NCI-H774 (cell line): ENCODE data around the gene METTL13.
A peak's percentile ranks its signal among the peaks of the same experiment; 100 is the strongest.

ENCODE experiments used
- DNase-seq: peaks from one replicate; lab custom pipeline; 2025; lab: John Stamatoyannopoulos, UW

The METTL13 gene, protein sequence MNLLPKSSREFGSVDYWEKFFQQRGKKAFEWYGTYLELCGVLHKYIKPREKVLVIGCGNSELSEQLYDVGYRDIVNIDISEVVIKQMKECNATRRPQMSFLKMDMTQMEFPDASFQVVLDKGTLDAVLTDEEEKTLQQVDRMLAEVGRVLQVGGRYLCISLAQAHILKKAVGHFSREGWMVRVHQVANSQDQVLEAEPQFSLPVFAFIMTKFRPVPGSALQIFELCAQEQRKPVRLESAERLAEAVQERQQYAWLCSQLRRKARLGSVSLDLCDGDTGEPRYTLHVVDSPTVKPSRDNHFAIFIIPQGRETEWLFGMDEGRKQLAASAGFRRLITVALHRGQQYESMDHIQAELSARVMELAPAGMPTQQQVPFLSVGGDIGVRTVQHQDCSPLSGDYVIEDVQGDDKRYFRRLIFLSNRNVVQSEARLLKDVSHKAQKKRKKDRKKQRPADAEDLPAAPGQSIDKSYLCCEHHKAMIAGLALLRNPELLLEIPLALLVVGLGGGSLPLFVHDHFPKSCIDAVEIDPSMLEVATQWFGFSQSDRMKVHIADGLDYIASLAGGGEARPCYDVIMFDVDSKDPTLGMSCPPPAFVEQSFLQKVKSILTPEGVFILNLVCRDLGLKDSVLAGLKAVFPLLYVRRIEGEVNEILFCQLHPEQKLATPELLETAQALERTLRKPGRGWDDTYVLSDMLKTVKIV

DNA sequence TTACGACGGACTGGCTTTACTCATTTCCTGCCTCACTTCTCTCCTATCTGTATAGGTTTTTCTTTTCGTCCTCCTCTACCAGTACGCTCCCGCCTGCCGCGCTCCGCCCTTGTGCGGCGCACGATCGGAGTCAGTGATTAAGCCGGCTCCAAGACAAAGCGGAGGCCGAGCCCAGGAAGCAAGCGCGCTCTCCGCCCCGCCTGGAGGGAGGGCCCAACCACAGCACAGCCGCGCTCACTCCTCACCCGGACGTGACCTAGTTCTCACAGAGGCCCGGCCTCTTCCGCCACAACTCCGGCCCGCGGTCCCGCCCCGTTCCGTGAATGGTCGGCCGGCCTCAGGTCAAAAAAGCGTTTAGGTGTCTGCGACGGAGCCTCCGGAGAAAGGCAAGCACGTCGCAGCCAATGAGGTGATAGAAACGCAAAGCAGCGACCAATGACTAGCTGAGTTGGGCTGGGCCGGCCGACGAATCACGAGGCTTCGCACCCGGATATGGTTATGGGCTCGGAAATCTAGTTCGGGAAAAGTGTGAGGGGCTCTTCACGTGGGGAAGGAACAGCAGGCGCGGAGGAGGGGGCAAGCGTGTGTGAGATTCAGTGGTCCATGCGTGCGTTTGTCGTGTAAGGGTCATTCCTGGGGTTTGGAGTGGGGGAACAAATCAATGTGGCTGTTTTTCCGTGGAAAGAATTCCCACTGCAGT lies at the start of gene METTL13:
Gene METTL13, plus strand, starts transcription at position 485 of the 700 bp plus-strand sequence. CDS start 308 bp downstream, outside the sequence.
- peak; percentile 99 for DNase-seq

DNA sequence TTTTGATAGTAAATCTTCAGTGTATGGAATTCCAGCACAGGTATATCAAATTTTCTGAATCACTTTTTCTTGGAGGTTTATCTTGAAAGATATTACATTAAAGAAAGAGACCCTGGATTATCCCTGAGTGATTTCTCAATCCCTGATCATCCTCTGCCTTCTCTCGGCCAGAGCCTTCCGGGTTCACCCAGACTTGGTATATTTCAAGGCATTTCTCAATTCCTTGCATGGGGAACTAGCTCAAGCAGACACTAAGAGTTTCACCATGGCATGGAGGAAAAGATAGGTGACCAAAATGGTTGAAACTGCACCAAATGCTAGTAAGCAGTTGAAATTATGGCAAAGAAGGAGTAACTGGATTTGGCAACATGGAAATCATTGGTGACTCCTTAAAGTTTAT lies 45.3 kb upstream of the METTL13 start:
- no peak for DNase-seq

DNA sequence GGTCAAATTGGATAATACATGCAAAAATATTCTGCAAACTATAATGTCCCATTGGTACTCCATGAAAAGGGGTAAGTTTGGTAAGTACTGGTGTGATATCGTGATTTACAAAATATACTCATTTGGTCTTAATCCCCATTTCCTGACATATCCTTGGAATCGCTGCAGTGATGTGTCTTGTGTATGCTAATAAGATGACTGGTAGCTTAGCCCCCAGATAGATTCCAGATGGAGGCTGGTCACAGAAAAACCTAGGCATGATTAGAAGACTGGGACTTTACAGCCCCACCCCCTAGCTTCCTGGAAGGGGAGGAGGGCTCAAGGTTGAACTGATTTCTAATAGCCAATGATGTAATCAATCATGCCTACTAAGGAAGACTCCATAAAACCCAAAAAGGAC lies 42.5 kb upstream of the METTL13 start:
- no peak for DNase-seq

DNA sequence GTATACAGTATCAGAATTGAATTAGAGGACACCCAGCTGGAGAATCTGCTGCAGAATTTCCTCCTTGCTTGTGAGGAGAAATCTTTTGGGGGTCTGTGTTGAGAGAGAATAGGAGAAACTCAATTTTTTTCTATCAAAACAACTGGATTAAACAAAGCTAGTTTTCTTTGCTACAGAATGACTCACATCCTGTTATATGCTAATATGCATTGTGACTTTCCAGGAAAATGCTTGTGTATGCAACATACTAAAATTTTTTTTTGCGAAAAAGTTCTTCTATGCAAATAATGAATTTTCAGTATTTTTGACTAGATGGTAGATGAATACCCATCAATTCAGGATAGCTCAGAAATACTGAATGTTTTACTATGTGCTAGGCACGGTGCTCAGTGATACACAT lies 41.8 kb upstream of the METTL13 start:
- no peak for DNase-seq

DNA sequence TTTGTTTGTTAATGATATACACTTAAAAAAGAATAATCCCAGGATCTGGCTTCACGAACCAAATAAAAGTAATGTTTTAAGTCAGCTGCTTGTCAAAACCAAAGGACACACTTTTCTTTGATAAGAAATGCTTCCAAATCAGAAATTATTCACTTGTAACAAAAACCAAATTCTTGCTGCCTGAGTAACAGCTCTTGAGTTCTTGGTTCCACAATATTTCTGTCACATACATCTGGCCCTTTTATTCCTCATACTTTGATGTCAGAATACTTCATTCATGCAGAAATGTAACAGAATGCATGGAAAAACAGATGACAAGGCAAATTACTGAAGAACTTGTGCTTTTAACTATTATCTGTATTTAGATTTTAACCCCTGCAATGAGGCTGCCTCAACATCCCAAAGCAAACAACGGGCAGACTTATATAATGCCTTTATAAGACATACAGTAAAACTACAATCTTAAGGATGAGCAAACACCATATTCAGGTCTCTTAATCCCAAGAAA lies 41.0 kb upstream of the METTL13 start:
- no peak for DNase-seq

DNA sequence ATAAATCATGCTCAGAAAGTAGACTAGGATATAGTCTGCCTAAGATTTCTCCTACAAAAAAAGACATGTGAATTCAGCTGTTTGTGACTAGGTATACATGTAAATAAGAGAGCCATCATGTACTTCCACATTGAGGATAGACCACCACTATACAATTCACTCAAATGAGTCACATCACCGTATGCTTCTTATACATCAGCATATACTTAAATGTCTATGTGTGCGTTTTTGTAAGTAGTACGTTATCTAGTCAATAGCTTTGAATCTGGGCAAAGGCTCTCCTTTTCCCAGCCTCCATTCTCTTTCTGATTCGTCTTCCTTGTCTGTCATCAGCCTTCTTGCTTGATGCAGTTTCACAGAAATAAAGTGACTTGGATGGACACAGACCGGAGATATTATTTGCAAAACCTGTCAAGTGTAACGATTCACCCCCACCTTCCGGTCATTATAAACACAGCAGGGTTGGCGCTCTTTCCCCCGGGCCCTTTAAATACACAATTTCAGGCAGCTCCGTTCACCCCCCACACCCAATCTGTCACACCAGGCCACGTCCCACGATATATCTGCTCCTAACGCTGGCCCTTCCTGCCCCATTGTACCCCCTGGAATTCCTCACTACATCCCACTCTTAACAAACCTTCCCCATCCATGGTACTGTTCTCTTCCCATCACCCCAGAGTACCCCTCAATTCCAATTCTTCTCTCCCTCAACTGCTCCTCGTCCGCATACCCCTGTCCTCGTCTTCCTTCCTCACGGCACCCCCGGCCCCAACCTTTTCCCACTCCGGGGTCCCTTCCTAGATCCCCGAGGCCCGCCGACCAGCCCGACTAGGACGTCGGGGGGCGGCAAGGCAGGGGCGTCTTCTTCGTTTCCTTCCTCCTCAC lies 40.2 kb upstream of the METTL13 start:
- peak; percentile 9 for DNase-seq

DNA sequence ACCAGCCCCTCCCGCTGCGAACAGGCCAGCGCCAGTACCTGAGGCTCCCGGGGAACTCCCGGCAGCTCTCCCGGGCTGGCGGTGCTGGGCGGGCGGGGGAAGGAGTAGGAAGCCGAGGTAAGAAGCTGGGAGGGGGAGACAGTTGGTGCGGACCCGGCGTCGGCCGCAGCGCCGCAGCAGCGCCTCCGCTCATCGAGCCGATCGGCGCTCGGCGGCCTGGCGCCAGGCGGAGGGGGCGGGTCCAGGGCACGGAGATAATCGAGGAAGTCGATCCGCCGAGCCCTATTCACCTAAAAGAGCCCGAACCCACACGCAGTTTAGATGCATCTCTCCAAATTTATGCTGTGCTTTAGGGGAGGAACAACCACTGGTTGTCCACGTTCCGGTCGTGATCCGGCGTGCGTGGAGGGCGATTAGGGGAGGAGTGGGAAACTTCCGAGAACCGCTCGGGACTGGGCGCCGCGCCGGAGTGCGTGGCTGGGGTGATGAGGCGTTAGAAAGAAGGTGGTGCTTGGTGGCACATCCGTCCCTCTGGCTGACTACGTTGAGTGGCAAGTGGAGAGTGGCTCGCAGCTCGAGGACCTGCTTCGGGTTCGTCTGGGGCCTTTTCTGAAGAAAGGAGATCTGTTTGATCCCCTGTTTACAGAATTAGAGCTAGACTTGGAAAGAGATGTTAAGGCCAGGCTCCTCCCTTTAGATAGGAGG lies 39.4 kb upstream of the METTL13 start, which contains the start of gene VAMP4:
Gene VAMP4, minus strand, starts transcription at position 194 of the 705 bp plus-strand sequence. CDS start 3,651 bp downstream, outside the sequence.
- peak; percentile 83 for DNase-seq

DNA sequence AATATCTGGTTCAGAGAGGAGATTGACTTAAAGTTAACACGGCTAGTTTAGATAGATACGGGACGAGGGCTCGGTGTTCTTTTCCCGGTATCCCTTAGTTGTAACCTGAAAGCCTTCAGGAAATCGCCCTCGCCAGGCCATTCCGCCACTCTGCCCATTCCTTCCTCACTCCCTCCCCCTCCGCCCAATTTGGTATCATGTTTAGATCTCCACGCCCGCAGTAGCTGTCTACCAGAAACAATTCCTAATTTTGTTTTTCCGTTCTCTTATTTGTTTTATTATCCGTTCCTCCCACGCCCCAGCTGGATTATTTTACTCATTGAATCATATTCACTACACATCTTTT lies 38.9 kb upstream of the METTL13 start:
- DNase-seq, result no peak

DNA sequence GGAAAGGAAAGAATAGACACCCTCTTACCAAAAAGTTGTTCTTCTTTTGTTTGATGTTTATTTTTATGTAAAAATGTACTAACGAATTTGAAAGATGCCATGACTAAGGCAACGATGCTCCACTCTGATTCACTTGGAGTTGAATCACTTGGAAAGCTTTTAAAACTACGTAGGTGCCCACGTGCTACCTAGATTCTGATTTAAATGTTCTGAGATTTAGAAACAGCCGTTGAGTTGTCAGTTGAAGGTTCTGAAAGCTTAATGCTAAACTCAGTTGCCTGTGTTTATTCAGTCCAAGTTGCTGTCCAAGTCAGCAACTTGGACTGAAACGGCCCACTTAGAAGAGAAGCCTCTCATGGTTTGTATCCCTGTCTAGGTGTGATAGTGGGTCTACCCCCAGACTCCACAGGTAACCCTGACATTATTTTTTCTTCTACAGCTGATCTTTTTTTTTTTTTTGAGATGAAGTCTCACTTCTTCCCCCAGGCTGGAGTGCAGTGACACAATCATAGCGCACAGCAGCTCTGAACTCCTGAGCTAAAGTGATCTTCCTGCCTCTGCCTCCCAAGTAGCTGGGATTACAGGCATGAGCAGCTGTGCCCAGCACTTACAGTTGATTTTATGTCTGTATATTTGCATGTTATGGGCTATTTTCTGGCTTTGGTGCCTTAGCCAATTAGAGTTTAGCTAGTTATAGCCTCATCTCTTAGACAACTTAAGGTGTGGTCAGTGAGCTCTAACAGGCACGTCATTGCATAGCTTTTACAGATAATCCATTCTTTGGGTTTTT lies 38.2 kb upstream of the METTL13 start:
- no peak for DNase-seq

DNA sequence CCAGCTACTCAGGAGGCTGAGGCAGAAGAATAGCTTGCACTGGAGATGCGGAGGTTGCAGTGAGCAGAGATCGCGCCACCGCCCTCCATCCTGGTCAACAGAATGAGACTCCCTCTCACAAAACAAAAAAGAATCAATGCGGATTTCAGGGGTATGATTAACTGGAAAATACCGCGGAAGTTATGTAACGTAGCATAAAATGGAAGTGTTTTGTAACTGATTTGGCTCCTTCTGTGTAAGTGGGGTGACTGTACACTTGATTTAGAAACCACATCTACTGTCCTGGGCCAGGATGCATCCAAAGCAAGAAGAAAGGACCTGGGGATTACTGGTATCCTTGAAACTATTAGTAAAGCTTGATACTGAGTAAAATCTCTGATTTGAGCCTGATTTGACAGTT lies 36.5 kb upstream of the METTL13 start:
- no peak for DNase-seq

DNA sequence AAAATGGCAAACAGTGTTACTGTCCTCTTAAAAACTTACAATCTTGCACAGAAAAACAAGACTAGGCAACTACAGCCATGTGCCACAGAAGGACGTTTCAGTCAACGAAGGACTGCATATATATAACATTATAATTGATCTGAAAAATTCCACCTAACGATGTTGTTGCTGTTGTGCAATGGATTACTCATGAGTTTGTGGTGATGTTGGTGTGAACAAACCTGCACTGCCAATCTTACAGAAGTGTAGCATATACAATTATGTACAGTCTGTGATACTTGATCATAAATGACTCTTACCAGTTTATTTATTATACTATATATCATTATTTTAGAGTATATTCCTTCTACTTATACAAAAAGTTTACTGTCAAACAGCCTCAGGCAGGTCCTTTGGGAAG lies 32.8 kb upstream of the METTL13 start:
- DNase-seq, result no peak

DNA sequence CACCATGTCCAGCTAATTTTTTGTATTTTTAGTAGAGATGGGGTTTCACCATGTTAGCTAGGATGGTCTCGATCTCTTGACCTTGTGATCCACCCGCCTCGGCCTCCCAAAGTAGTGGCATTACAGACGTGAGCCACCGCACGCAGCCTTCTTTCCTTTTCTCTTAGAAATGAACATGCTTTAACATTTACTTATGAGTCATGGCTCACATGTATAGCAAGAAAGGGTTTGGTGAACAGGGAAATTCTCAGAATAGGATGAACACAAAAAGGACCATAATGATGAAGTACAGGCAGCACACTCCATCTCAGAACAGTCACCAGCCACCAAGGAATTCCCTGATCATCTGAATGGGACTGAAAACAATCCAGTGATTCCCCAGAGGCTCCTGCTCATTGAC lies 30.2 kb upstream of the METTL13 start:
- no peak for DNase-seq

DNA sequence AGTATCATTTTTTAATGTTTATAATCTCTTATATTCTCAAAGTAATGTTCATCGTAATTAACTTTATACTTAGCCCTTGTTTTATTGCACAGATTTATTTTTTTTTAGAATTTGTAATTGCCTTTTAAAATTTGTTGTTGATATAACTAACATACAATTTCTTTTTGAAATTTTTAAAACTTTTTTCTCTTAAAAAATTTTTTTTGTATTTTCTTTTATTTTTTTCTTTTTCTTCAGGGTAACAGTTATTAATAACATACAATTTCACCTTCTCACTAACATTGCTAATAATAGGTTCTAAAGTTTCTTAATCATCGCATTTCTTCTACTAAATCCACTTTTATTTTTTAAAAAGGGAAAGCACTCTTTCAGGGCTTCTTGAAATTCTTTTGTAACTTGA lies 28.3 kb upstream of the METTL13 start:
- no peak for DNase-seq

DNA sequence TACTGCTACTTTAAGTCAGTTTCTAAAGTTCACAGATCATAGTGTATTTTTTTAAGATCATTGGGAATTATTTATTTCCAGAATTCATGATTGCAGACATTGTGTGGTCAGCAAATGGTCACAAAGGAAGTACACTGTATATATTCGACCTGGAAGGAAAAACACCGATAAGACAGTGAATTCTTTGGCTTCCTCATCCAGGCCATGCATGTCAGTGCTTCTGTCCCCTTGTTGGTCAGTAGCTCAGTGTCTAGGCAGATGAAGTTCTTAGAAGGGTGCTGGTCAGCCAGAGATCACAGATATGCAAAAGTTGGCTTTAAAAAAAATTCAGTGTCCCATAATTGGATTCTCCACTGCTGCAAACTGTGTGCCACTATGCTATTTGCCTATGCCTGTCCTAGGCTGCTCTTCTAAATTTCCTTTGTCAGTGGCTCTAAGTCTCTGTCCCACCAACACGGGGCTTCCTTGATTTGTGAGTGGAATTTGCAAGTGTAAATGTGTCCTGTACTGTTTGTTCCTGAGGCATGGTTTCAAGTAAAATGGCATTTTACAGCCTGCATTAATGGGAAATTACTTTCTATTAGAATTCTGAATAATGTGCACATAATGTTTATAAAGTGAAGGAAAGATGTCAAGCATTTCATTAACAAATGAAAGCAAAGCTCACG lies 27.6 kb upstream of the METTL13 start:
- no peak for DNase-seq

DNA sequence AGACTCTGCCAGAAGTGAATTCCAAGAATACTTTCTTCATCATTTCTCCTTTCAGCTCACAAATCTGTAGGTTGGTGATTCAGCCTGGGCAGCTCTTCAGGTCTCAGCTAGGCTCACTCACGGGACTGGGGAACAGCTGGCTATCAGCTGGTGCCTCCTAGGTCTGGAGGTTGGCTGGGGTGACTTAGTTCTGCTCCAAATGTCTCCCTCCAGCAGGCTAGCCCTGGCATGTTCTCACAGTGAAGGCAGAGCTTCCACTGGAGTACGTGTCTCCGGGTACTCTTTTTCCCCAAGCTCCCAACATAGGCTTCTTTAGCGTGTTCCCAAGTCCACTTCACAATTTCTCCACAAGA lies 27.1 kb upstream of the METTL13 start:
- no peak for DNase-seq

DNA sequence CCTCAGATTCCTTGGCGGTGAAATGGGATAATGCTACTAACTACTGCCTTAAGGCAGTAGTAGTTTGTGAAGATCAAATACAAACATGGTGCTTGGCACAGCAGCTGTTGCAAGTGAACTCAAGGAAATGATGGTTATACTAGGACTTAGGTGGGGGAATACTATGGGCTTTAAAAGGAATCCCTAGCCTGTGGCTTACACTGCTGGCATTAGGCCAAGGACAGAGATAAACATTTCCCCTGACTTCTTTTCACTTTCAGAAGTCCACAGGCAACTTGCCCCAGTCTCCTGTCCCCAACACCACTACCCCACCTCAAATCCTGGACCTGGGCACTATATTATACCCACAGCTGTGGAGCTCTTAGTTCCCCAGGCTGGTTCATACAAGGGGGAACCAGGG lies 26.5 kb upstream of the METTL13 start:
- no peak for DNase-seq

DNA sequence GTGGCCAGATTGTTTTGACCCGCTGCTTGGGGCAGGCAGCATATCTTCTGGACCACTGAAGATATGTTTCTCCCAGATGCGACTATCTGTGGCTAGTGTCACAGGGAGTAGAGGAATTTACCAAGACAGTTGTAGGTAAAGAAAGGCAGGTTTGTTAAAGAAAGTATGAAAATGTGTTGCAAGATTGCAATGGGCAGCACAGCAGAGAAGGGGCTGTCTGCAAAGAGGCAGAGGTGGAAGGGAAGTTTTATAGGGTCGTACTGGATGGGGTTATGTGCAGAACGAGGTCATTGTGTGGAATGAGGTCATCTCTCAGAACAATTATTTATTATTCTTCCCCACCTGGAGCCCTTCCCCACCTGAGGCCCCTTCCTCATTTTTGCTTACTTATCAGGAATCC lies 24.6 kb upstream of the METTL13 start:
- DNase-seq, result no peak

DNA sequence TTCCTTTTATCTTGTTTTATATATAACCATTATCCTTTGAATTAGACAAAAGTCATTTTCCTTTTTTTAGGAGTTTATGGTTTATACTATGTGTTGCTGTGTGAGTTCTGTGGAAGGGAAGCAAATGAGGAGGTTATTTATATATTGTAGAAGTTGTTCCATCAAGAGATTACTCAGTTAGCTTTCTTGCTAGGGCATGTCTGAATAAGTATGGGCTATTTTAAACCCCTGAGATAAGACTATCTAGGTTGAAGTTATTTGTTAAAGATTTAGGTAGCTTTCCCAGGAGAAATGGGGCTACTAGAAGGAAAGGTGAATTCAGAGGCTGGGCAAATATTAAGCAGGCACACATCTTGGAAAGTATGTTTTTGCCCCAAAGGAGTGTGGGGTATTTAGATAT lies 23.4 kb upstream of the METTL13 start:
- DNase-seq, result no peak

DNA sequence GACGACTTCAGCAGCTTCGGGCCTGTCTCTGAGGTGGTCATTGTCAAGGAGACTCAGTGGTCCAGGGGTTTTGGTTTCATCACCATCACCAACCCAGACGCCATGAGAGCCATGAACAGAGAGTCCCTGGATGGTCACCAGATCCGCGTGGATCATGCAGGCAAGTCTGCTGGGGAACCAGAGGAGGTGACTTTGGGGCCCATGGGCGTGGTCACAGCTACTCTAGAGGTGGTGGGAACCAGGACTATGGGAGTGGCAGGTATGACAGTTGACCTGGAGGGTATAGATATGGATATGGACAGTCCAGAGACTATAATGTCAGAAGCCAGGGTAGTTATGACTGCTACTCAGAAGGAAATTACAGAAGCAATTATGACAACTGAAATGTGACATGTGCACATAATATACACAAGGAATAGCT lies 19.3 kb upstream of the METTL13 start:
- no peak for DNase-seq

DNA sequence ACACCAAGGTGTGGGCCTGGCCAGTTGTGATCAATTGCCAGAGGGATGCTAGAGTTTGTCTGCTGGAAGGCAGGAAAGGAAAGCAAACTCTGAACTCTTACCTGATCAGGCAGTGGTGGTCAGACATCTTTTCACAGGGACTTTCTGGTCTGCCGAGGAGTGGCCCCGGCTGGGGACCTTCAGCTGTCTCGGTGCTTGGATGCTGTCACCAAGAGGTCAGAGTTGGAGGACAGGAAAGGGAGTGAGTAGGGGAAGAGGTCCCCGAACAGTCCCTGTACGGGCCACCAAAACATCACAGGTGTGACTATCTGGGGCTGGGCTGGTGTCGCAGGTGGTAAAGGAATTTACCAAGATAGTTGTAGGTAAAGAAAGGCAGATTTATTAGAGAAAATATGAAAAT lies 17.7 kb upstream of the METTL13 start:
- no peak for DNase-seq
